ENCODE data around the gene NAGA.

The NAGA gene

GRCh38 chr22:42035256-42035655, 35.4 kb downstream of the NAGA start:
- DNase-seq: no peak

- no peak for DNase-seq
Measured at GRCh38 chr22:42033263-42034181, 37.1 kb downstream of the NAGA start.

- no peak for DNase-seq
Measured at GRCh38 chr22:42026705-42027104, 43.9 kb downstream of the NAGA start.

- no peak for DNase-seq
Measured at GRCh38 chr22:42025421-42025820, 45.2 kb downstream of the NAGA start.

GRCh38 chr22:42022162-42022847, 48.3 kb downstream of the NAGA start:
- DNase-seq: no peak

- no peak for DNase-seq
Measured at GRCh38 chr22:42021571-42021970, 49.0 kb downstream of the NAGA start.

GRCh38 chr22:42018224-42018623, 52.4 kb downstream of the NAGA start:
- no peak for DNase-seq

- no peak for DNase-seq
Measured at GRCh38 chr22:42016111-42016510, 54.5 kb downstream of the NAGA start.

- DNase-seq: no peak
Measured at GRCh38 chr22:42013385-42013784, 57.2 kb downstream of the NAGA start.

- DNase-seq: no peak
Measured at GRCh38 chr22:42010778-42011177, 59.8 kb downstream of the NAGA start.

All from NCI-H2081 treated with DMSO at 0.1 percent for 48 hours (cell line).